ENCODE data around the gene PNISR. TPM values are rescaled to one million over a fixed set of nuclear protein-coding genes. Genes with fewer than 3 reads are reported as not detected.

Gene PNISR
- total and polyA plus RNA-seq, 2 of the 13 experiments (the other 11 are each of a cell fraction or from before 2014, with no cell fraction given): 43.0 to 48.0 TPM

- TF ChIP-seq BCL6 (CRISPR knock-in tag; IDR thresholded peaks at IDR 0.05) (no peak), CENPBD1 (CRISPR knock-in tag; IDR thresholded peaks at IDR 0.05; ENCODE audit: borderline replicate concordance, low read depth) (0 out of 2 replicates have a peak, but pooled peaks have one; percentile 54), FLYWCH1 (CRISPR knock-in tag; IDR thresholded peaks at IDR 0.05) (no peak), ZNF776 (CRISPR knock-in tag; IDR thresholded peaks at IDR 0.05) (no peak), ZNF703 (CRISPR knock-in tag; IDR thresholded peaks at IDR 0.05; ENCODE audit: borderline replicate concordance) (no peak), ZNF431 (CRISPR knock-in tag; IDR thresholded peaks at IDR 0.05; ENCODE audit: borderline replicate concordance, low read depth) (no peak), CHCHD3 (CRISPR knock-in tag; IDR thresholded peaks at IDR 0.05) (no peak), HOXA7 (CRISPR knock-in tag; IDR thresholded peaks at IDR 0.05) (no peak), NFE2 (CRISPR knock-in tag; IDR thresholded peaks at IDR 0.05) (no peak), ZNF180 (CRISPR knock-in tag; IDR thresholded peaks at IDR 0.05; ENCODE audit: borderline replicate concordance, low read depth) (no peak), GPN1 (CRISPR knock-in tag; IDR thresholded peaks at IDR 0.05; ENCODE audit: borderline replicate concordance) (no peak), IKZF1 (IDR thresholded peaks at IDR 0.05) (no peak), SOX6 (IDR thresholded peaks at IDR 0.05) (no peak), SOX6 (CRISPR knock-in tag; IDR thresholded peaks at IDR 0.05) (no peak; the same call in 1 of the 2 replicates), SKIL (CRISPR knock-in tag; IDR thresholded peaks at IDR 0.05; ENCODE audit: borderline replicate concordance) (no peak), ZNF674 (CRISPR knock-in tag; IDR thresholded peaks at IDR 0.05; ENCODE audit: low read depth) (no peak), NFIC (IDR thresholded peaks at IDR 0.05; ENCODE audit: low read length) (no peak), ZBTB8A (CRISPR knock-in tag; IDR thresholded peaks at IDR 0.05; ENCODE audit: borderline replicate concordance, low read depth) (0 out of 2 replicates have a peak, but pooled peaks have one; percentile 31), ZNF451 (CRISPR knock-in tag; IDR thresholded peaks at IDR 0.05) (0 out of 2 replicates have a peak, but pooled peaks have one; percentile 57), CENPX (CRISPR knock-in tag; IDR thresholded peaks at IDR 0.05) (no peak), PRMT3 (CRISPR knock-in tag; IDR thresholded peaks at IDR 0.05; ENCODE audit: borderline replicate concordance, low read depth) (peak; percentile 32; the same call in 1 of the 2 replicates)
- TF ChIP-seq, protein P1, sequence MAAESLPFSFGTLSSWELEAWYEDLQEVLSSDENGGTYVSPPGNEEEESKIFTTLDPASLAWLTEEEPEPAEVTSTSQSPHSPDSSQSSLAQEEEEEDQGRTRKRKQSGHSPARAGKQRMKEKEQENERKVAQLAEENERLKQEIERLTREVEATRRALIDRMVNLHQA (CRISPR knock-in tag; IDR thresholded peaks at IDR 0.05): no peak
- TF ChIP-seq, protein P2, sequence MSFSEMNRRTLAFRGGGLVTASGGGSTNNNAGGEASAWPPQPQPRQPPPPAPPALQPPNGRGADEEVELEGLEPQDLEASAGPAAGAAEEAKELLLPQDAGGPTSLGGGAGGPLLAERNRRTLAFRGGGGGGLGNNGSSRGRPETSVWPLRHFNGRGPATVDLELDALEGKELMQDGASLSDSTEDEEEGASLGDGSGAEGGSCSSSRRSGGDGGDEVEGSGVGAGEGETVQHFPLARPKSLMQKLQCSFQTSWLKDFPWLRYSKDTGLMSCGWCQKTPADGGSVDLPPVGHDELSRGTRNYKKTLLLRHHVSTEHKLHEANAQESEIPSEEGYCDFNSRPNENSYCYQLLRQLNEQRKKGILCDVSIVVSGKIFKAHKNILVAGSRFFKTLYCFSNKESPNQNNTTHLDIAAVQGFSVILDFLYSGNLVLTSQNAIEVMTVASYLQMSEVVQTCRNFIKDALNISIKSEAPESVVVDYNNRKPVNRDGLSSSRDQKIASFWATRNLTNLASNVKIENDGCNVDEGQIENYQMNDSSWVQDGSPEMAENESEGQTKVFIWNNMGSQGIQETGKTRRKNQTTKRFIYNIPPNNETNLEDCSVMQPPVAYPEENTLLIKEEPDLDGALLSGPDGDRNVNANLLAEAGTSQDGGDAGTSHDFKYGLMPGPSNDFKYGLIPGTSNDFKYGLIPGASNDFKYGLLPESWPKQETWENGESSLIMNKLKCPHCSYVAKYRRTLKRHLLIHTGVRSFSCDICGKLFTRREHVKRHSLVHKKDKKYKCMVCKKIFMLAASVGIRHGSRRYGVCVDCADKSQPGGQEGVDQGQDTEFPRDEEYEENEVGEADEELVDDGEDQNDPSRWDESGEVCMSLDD (CRISPR knock-in tag; IDR thresholded peaks at IDR 0.05; ENCODE audit: borderline replicate concordance): no peak
Observed at GRCh38 chr6:99393698-99394531, 31.2 kb downstream of the PNISR start, which contains the start of gene COQ3 (continued).

Measured in HepG2 (cell line).